Upper lobe of left lung (tissue), 4 donors: ENCODE data around the gene KRTAP22-1.

ENCODE experiments used
- POLR2A ChIP-seq, 4 donors: fragments of 450-650 bp; IDR thresholded peaks; one replicate each; pipeline ENCODE4 v1.5.1; 2016 to 2017; ENCODE audit warnings: antibody characterized with exemption in 4 of 4, mild to moderate bottlenecking in 2 of 4
- POLR2AphosphoS5 ChIP-seq, 2 donors: sonication (generic); formaldehyde crosslinking; IDR thresholded peaks; one replicate each; pipeline ENCODE4 v1.5.1; 2017; ENCODE audit warnings: antibody characterized with exemption in 2 of 2

DNA sequence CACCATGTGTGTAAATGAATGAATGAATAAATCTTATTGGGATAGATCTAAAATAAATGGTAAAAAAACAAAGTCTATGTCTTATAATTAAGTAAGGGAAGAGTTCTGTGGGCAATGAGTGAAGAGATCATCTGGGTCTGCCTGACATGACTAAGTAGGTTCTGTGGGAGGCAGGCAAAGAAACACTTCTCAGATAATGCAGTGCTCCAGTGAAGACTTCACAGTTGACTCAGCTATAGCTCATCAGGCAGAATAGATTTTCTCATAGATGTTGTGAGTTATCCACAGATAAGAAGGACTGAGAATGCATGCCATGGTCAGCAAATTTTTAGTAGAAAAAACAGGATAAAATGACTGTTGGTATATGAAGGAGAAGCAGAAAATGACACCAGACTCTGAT lies 23.1 kb upstream of the KRTAP22-1 start:
- TF ChIP-seq POLR2A (IDR thresholded peaks at IDR 0.05), result no peak
- no peak for TF ChIP-seq POLR2AphosphoS5 (IDR thresholded peaks at IDR 0.05)
